AG04450 (cell line): ENCODE results near the gene WDR72. TPM values are rescaled to one million over a fixed set of nuclear protein-coding genes. Genes with fewer than 3 reads are reported as not detected.
"Not testable (repeated sequence)": the region's sequence is repeated elsewhere in the genome, so short reads cannot be mapped to it uniquely, and the experiment has no call there.

Experiments used
- CTCF ChIA-PET: fragments of 300-600, 350-600 bp; formaldehyde crosslinking; extraction: SDS; loops from one replicate; lab custom pipeline; 2022; ENCODE audit warnings: antibody characterized with exemption, inconsistent platforms; lab: Charles Lee
- POLR2A ChIA-PET: fragments of 350-600 bp; formaldehyde crosslinking; extraction: SDS; loops from one replicate; lab custom pipeline; 2021; ENCODE audit warnings: antibody characterized with exemption, inconsistent platforms; lab: Yijun Ruan, JAX
- DNase-seq: peaks from one replicate; pipeline ENCODE4 v3.0.0-alpha.2; 2011; ENCODE audit warnings: low read depth, low spot score
- H3K27ac ChIP-seq: one replicate; pipeline ENCODE4 v1.5.1; 2012; ENCODE audit warnings: low read depth, low read length, control low read depth
- H3K27me3 ChIP-seq: one replicate; pipeline ENCODE4 v1.6.0; 2012; ENCODE audit warnings: low read length; ENCODE audit not compliant: control insufficient read depth, insufficient read depth
- H3K4me3 ChIP-seq: 2 replicates; pipeline ENCODE4 v1.5.1; 2011; ENCODE audit warnings: mild to moderate bottlenecking, low read depth, low read length, control low read depth
- H3K9me3 ChIP-seq: 2 replicates; pipeline ENCODE4 v1.5.1; 2012; ENCODE audit warnings: low read length; ENCODE audit not compliant: control insufficient read depth, insufficient read depth
- CTCF ChIP-seq: IDR thresholded peaks from 2 replicates; pipeline ENCODE4 v1.5.1; 2011; ENCODE audit warnings: low read depth, low read length, control low read depth, inconsistent platforms
- polyA plus RNA-seq: library from polyadenylated mRNA; depleted of rRNA; stranded (reverse); fragments of >200 nt; gene quantifications from 2 replicates; pipeline ENCODE4 v1.2.3, GENCODE V29; 2011

WDR72 gene
- polyA plus RNA-seq, 1 experiment = 0.02 TPM

GRCh38 chr15:53789654-53790375, 30.4 kb upstream of the WDR72 start:
- Histone ChIP-seq H3K27me3 (no peaks in the 10 kb centered on the region), H3K9me3 (peaks cover 4% of the 10 kb centered on the region; the same call in 1 of the 2 replicates), H3K27ac (no peak overlapping the region), H3K4me3 (no peak overlapping the region)
- POLR2A ChIA-PET = no interaction called here
- CTCF ChIA-PET = no interaction called here
- TF ChIP-seq CTCF = no peak
- no peak for DNase-seq

- ChIA-PET CTCF (no interaction called here), POLR2A (no interaction called here)
- no peak for TF ChIP-seq CTCF
- Histone ChIP-seq H3K9me3 (peaks cover 5% of the 10 kb centered on the region; the same call in 1 of the 2 replicates), H3K27me3 (no peaks in the 10 kb centered on the region), H3K4me3 (no peak overlapping the region), H3K27ac (no peak overlapping the region)
- no peak for DNase-seq
These were observed 26.9 kb upstream of the WDR72 start for GRCh38 chr15:53786401-53786800.

GRCh38 chr15:53785241-53785640, 25.8 kb upstream of the WDR72 start:
- CTCF ChIA-PET, POLR2A ChIA-PET: not testable (repeated sequence)

GRCh38 chr15:53762916-53763315, 3.5 kb upstream of the WDR72 start:
- CTCF ChIA-PET = no interaction called here

More at GRCh38 chr15:53785241-53785640, 25.8 kb upstream of the WDR72 start:
- not testable (repeated sequence) for H3K27ac ChIP-seq, H3K4me3 ChIP-seq, DNase-seq, H3K9me3 ChIP-seq, H3K27me3 ChIP-seq

GRCh38 chr15:53758412-53758811, 1.1 kb downstream of the WDR72 start:
- H3K27ac ChIP-seq = no peak overlapping the region
- CTCF ChIA-PET = no interaction called here
- TF ChIP-seq CTCF = no peak

More at GRCh38 chr15:53762916-53763315, 3.5 kb upstream of the WDR72 start:
- H3K4me3 ChIP-seq = no peak overlapping the region
- no peak for TF ChIP-seq CTCF
- DNase-seq = no peak
- peaks cover 6% of the 10 kb centered on the region; the same call in 1 of the 2 replicates for H3K9me3 ChIP-seq
- POLR2A ChIA-PET = no interaction called here
- H3K27me3 ChIP-seq = no peaks in the 10 kb centered on the region
- H3K27ac ChIP-seq = no peak overlapping the region

More at GRCh38 chr15:53758412-53758811, 1.1 kb downstream of the WDR72 start:
- DNase-seq = no peak
- H3K27me3 ChIP-seq = no peaks in the 10 kb centered on the region
- H3K4me3 ChIP-seq = no peak overlapping the region
- POLR2A ChIA-PET = no interaction called here
- H3K9me3 ChIP-seq = peaks cover 6% of the 10 kb centered on the region; the same call in 1 of the 2 replicates
